ENCODE measurements around the gene CUL1.

DNA sequence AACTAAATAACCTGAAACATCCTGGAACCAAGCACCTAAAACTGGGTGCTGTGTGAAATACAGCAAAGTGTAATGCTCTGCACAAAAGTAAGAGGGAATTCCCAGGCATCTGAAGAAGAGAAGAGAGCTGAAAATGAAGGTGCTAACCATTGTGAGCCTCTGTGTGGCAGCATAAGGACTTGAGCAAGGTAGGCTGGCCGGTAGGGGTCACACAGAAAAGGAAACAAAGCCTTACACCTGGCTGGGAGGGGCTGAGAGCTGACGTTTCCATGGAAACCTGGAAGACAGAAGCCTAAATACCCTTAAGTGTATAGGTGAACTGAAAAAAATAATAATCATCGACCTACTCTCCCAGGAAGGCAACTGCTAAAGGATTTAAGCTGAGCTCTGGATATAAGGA is 48.6 kb downstream of the CUL1 start:
- TF ChIP-seq CTCF (conservative IDR thresholded peaks at IDR 0.05) (no peak), ZFX (IDR thresholded peaks at IDR 0.05) (no peak)
